Measurements from ENCODE around the gene DGKH.

DNA sequence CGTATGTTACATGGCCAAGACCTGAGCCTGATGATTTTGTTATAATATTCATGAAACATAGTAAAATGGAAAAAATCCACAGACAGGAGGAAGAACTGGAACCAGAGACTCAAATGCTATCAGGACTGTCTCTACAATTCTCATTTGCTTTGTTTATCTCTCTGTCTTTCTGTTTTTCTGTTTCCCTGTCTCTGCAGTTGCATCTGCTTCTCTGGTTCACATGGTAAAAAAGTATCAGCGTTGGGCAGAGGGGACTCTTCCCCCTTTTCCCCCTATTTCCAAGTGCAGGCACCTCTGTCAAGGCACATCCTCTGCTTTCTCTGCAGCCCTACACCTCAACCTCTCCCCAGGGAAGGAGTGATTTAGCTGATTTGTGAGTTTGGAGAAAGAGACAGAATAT is 46.4 kb upstream of the DGKH start:
- TF ChIP-seq, protein P1, sequence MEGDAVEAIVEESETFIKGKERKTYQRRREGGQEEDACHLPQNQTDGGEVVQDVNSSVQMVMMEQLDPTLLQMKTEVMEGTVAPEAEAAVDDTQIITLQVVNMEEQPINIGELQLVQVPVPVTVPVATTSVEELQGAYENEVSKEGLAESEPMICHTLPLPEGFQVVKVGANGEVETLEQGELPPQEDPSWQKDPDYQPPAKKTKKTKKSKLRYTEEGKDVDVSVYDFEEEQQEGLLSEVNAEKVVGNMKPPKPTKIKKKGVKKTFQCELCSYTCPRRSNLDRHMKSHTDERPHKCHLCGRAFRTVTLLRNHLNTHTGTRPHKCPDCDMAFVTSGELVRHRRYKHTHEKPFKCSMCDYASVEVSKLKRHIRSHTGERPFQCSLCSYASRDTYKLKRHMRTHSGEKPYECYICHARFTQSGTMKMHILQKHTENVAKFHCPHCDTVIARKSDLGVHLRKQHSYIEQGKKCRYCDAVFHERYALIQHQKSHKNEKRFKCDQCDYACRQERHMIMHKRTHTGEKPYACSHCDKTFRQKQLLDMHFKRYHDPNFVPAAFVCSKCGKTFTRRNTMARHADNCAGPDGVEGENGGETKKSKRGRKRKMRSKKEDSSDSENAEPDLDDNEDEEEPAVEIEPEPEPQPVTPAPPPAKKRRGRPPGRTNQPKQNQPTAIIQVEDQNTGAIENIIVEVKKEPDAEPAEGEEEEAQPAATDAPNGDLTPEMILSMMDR (IDR thresholded peaks at IDR 0.05): no peak
- no peak for TF ChIP-seq POLR2A (IDR thresholded peaks at IDR 0.05)
